Trophoblast cell (in vitro differentiated cells and primary cell): Measurements from ENCODE around the gene CCDC154.

ENCODE experiments used
- DNase-seq, 2 donors: peaks; one replicate each; pipeline ENCODE4 v3.0.0-alpha.2; 2016
- H2AFZ ChIP-seq: 2 replicates; pipeline ENCODE4 v1.6.1; 2013; ENCODE audit warnings: low read length, moderate library complexity, mild to moderate bottlenecking; ENCODE audit not compliant: insufficient read depth, poor library complexity
- H2AK5ac ChIP-seq: 2 replicates; pipeline ENCODE4 v1.6.1; 2013; ENCODE audit warnings: mild to moderate bottlenecking, low read length
- H2BK120ac ChIP-seq: 2 replicates; pipeline ENCODE4 v1.6.1; 2013; ENCODE audit warnings: low read length, mild to moderate bottlenecking, moderate library complexity; ENCODE audit not compliant: insufficient read depth, poor library complexity
- H2BK12ac ChIP-seq: 2 replicates; pipeline ENCODE4 v1.6.1; 2013; ENCODE audit warnings: mild to moderate bottlenecking, low read length, moderate library complexity
- H2BK5ac ChIP-seq: 2 replicates; pipeline ENCODE4 v1.6.1; 2013; ENCODE audit warnings: low read length, low read depth, moderate library complexity, mild to moderate bottlenecking; ENCODE audit not compliant: poor library complexity
- H3K14ac ChIP-seq: 2 replicates; pipeline ENCODE4 v1.6.1; 2013; ENCODE audit warnings: mild to moderate bottlenecking, low read length
- H3K18ac ChIP-seq: 2 replicates; pipeline ENCODE4 v1.6.1; 2013; ENCODE audit warnings: mild to moderate bottlenecking, low read length
- H3K23ac ChIP-seq: 2 replicates; pipeline ENCODE4 v1.6.1; 2013; ENCODE audit warnings: low read length
- H3K27ac ChIP-seq: 2 replicates; pipeline ENCODE4 v1.5.1; 2013; ENCODE audit warnings: low read depth, mild to moderate bottlenecking, inconsistent platforms, low read length, moderate library complexity
- H3K27me3 ChIP-seq: 2 replicates; pipeline ENCODE4 v1.6.1; 2013; ENCODE audit warnings: inconsistent platforms, mild to moderate bottlenecking, low read length, moderate library complexity; ENCODE audit not compliant: insufficient read depth
- H3K36me3 ChIP-seq, 2 experiments: 1 replicate in 1 of 2; 2 replicates in 1 of 2; pipeline ENCODE4 v1.6.1; 2013; ENCODE audit warnings: low read length in 2 of 2, mild to moderate bottlenecking in 2 of 2, moderate library complexity in 1 of 2; ENCODE audit not compliant: insufficient read depth in 2 of 2, control insufficient read depth in 1 of 2
- H3K4ac ChIP-seq: 2 replicates; pipeline ENCODE4 v1.6.1; 2013; ENCODE audit warnings: low read depth, mild to moderate bottlenecking, low read length, moderate library complexity
- H3K4me1 ChIP-seq, 2 experiments: 1 replicate in 1 of 2; 2 replicates in 1 of 2; pipeline ENCODE4 v1.6.1; 2013; ENCODE audit warnings: low read length in 2 of 2, mild to moderate bottlenecking in 2 of 2, moderate library complexity in 1 of 2; ENCODE audit not compliant: insufficient read depth in 2 of 2, control insufficient read depth in 1 of 2
- H3K4me2 ChIP-seq: 2 replicates; pipeline ENCODE4 v1.6.1; 2013; ENCODE audit warnings: inconsistent platforms, mild to moderate bottlenecking, low read length, moderate library complexity
- H3K4me3 ChIP-seq: 2 replicates; pipeline ENCODE4 v1.5.1; 2013; ENCODE audit warnings: mild to moderate bottlenecking, low read depth, low read length, inconsistent platforms
- H3K79me1 ChIP-seq: one replicate; pipeline ENCODE4 v1.6.1; 2013; ENCODE audit warnings: low read length
- H3K79me2 ChIP-seq: 2 replicates; pipeline ENCODE4 v1.6.1; 2013; ENCODE audit warnings: low read length, mild to moderate bottlenecking; ENCODE audit not compliant: control insufficient read depth, insufficient read depth, poor library complexity
- H3K9ac ChIP-seq: 2 replicates; pipeline ENCODE4 v1.6.1; 2013; ENCODE audit warnings: mild to moderate bottlenecking, low read length
- H3K9me3 ChIP-seq: 2 replicates; pipeline ENCODE4 v1.6.1; 2013; ENCODE audit warnings: low read depth, mild to moderate bottlenecking, control low read depth, inconsistent platforms, low read length; ENCODE audit not compliant: insufficient read depth
- H4K12ac ChIP-seq: 2 replicates; pipeline ENCODE4 v1.6.1; 2013; ENCODE audit warnings: low read depth, mild to moderate bottlenecking, low read length, moderate library complexity
- H4K8ac ChIP-seq: 2 replicates; pipeline ENCODE4 v1.6.1; 2013; ENCODE audit warnings: low read depth, mild to moderate bottlenecking, low read length, moderate library complexity
- H4K91ac ChIP-seq: one replicate; pipeline ENCODE4 v1.6.1; 2013; ENCODE audit warnings: low read depth, mild to moderate bottlenecking, low read length, moderate library complexity
- WGBS: extraction: QIAGEN DNeasy Blood & Tissue Kit; methylation state at CpG from one replicate; pipeline ENCODE4 v1.1.7; 2013; ENCODE audit warnings: missing lambda C conversion rate; ENCODE audit not compliant: insufficient read length, insufficient coverage; ENCODE audit errors: extremely low coverage; 5-methylcytosine and 5-hydroxymethylcytosine counted together

The CCDC154 gene

GRCh38 chr16:1398826-1399581 is 45.4 kb downstream of the CCDC154 start:
- no CpG with 5 or more reads among the region's 38 CpGs for WGBS

GRCh38 chr16:1398351-1398750 is 46.0 kb downstream of the CCDC154 start:
- DNase-seq, result no peak
- H3K4me1 ChIP-seq, result no peaks in the 10 kb centered on the region
- no peak overlapping the region for H3K27ac ChIP-seq
- no peak overlapping the region for H3K18ac ChIP-seq
- no peak overlapping the region for H4K91ac ChIP-seq
- H2BK120ac ChIP-seq, result no peak overlapping the region
- no peak overlapping the region for H2AFZ ChIP-seq
- no peak overlapping the region for H2AK5ac ChIP-seq
- no peaks in the 10 kb centered on the region for H3K79me1 ChIP-seq
- H2BK12ac ChIP-seq, result no peak overlapping the region
- H4K12ac ChIP-seq, result no peak overlapping the region
- no peak overlapping the region for H3K9ac ChIP-seq
- no peak overlapping the region for H3K4me3 ChIP-seq
- no peaks in the 10 kb centered on the region for H3K79me2 ChIP-seq
- H3K4ac ChIP-seq, result no peak overlapping the region
- H4K8ac ChIP-seq, result no peak overlapping the region
- no peak overlapping the region for H2BK5ac ChIP-seq
- H3K14ac ChIP-seq, result no peak overlapping the region
- H3K36me3 ChIP-seq, result peaks cover 38 to 39% of the 10 kb centered on the region in 2 experiments
- no peaks in the 10 kb centered on the region for H3K27me3 ChIP-seq
- no peak overlapping the region for H3K4me2 ChIP-seq
- WGBS, result no CpG with 5 or more reads among the region's 9 CpGs
- H3K9me3 ChIP-seq, result peaks cover 1% of the 10 kb centered on the region
- no peak overlapping the region for H3K23ac ChIP-seq

More at GRCh38 chr16:1398826-1399581, 45.4 kb downstream of the CCDC154 start:
- Histone ChIP-seq H3K4me3 (no peak overlapping the region), H4K12ac (no peak overlapping the region), H3K4ac (no peak overlapping the region), H3K23ac (no peak overlapping the region), H3K36me3 (peaks cover 32 to 33% of the 10 kb centered on the region in 2 experiments), H3K4me1 (no peaks in the 10 kb centered on the region), H3K4me2 (no peak overlapping the region), H2AFZ (no peak overlapping the region), H4K91ac (no peak overlapping the region), H3K18ac (no peak overlapping the region), H3K9me3 (peaks cover 1% of the 10 kb centered on the region), H2BK12ac (no peak overlapping the region), H3K27ac (no peak overlapping the region), H3K14ac (no peak overlapping the region), H3K79me2 (no peaks in the 10 kb centered on the region), H4K8ac (no peak overlapping the region), H2BK120ac (no peak overlapping the region), H3K27me3 (no peaks in the 10 kb centered on the region), H3K79me1 (no peaks in the 10 kb centered on the region), H2BK5ac (no peak overlapping the region), H2AK5ac (no peak overlapping the region), H3K9ac (no peak overlapping the region)
- no peak for DNase-seq

GRCh38 chr16:1397779-1398178 is 46.6 kb downstream of the CCDC154 start:
- WGBS, result no CpG with 5 or more reads among the region's 21 CpGs
- no peak for DNase-seq

GRCh38 chr16:1395444-1396031 is 48.8 kb downstream of the CCDC154 start:
- Histone ChIP-seq H2BK120ac (no peak overlapping the region), H3K36me3 (peaks cover 36 to 38% of the 10 kb centered on the region in 2 experiments), H3K4me1 (no peaks in the 10 kb centered on the region), H2BK12ac (no peak overlapping the region), H3K14ac (no peak overlapping the region), H3K79me1 (no peaks in the 10 kb centered on the region), H3K9ac (no peak overlapping the region), H3K23ac (no peak overlapping the region), H2AFZ (no peak overlapping the region), H3K4me2 (no peak overlapping the region), H4K8ac (no peak overlapping the region), H3K27me3 (no peaks in the 10 kb centered on the region), H3K18ac (no peak overlapping the region), H4K91ac (no peak overlapping the region), H3K27ac (no peak overlapping the region), H4K12ac (no peak overlapping the region), H2BK5ac (no peak overlapping the region), H3K4ac (no peak overlapping the region), H2AK5ac (no peak overlapping the region), H3K9me3 (peaks cover 1% of the 10 kb centered on the region), H3K79me2 (no peaks in the 10 kb centered on the region), H3K4me3 (no peak overlapping the region)
- no peak for DNase-seq
- no CpG with 5 or more reads among the region's 22 CpGs for WGBS

More at GRCh38 chr16:1397779-1398178, 46.6 kb downstream of the CCDC154 start:
- H3K4ac ChIP-seq, result no peak overlapping the region
- peaks cover 1% of the 10 kb centered on the region for H3K9me3 ChIP-seq
- no peak overlapping the region for H2AFZ ChIP-seq
- H3K4me3 ChIP-seq, result no peak overlapping the region
- H3K23ac ChIP-seq, result no peak overlapping the region
- H3K27me3 ChIP-seq, result no peaks in the 10 kb centered on the region
- no peak overlapping the region for H3K4me2 ChIP-seq
- H2BK12ac ChIP-seq, result no peak overlapping the region
- H3K36me3 ChIP-seq, result peaks cover 37 to 42% of the 10 kb centered on the region in 2 experiments
- no peak overlapping the region for H2BK5ac ChIP-seq
- no peak overlapping the region for H4K12ac ChIP-seq
- no peaks in the 10 kb centered on the region for H3K79me2 ChIP-seq
- H2BK120ac ChIP-seq, result no peak overlapping the region
- H3K9ac ChIP-seq, result no peak overlapping the region
- no peaks in the 10 kb centered on the region for H3K4me1 ChIP-seq
- H3K27ac ChIP-seq, result no peak overlapping the region
- H3K14ac ChIP-seq, result no peak overlapping the region
- no peak overlapping the region for H4K91ac ChIP-seq
- no peak overlapping the region for H2AK5ac ChIP-seq
- H3K79me1 ChIP-seq, result no peaks in the 10 kb centered on the region
- H4K8ac ChIP-seq, result no peak overlapping the region
- no peak overlapping the region for H3K18ac ChIP-seq
